GM18519 (cell line): ENCODE measurements around the gene TAF15.

Source experiments
- ATAC-seq: cut with Tn5 transposase; IDR thresholded peaks from one replicate; pipeline ENCODE4 v1.9.1; 2021; ENCODE audit warnings: mild to moderate bottlenecking, moderate library complexity; ENCODE audit not compliant: unreplicated experiment, low FRiP score

The TAF15 gene

DNA sequence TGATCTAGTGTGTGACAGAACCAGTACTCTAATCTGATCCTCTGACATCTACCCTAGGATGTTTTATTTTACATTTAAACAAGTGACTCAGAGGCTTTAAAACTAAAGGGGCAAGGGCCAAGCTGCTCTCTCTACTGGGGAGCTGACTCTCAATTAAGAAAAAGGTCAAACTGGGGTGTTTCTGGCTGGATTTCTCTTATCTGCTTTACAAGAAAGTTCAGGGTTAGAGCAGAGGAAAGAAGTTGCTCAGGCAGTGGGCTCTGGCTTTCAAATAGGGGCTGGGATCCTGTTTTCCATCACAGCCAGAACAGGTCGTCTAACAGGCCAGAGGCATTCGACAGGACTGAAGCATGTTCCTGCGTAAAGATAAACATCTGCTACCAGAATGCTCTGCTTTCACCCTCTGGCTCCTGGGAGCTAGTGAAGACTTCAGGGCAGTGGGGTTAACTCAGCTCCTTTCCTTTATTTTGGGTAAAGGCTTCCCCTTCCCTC, 22.3 kb upstream of the TAF15 start:
- ATAC-seq = no peak

DNA sequence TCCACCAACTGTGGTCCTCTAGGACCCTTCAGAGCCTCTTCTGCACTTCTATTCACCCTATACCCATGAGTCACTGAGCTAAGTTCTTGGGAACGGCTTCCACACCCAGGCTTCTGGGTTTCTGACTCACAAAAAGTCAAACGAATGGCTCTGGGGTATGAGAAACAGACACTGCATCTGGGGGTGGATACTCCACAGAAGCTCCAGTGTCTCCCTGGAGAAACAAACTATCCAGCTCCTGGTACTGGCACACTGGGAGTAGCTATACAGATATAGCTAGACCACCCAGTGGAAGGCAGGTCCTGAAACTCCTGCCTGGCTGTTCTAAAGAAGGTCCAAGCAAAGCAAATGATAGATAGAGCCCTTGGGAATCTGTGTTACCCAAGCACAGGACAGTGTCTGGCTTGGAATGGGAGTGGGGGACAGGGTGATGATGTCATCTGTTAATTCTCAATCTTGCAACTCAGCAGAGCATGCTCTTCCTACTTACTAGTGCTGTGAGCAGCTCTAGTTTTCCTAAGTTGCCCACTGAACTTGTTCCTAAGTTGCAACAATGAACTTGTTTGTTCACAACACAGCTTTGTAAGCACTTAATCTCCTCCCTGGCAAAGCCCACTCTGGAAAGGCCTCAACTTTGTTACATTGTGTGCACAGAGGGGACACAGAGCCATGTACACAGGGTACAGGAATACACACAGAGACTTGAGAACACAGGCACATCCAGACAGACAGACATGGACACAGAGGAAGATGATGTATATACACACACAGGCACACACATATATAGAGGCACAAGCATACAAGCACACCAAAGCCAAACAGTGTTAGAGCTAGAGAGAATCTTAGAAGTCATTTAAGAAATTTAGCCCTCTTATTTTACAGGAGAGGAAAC, 20.6 kb upstream of the TAF15 start:
- no peak for ATAC-seq

DNA sequence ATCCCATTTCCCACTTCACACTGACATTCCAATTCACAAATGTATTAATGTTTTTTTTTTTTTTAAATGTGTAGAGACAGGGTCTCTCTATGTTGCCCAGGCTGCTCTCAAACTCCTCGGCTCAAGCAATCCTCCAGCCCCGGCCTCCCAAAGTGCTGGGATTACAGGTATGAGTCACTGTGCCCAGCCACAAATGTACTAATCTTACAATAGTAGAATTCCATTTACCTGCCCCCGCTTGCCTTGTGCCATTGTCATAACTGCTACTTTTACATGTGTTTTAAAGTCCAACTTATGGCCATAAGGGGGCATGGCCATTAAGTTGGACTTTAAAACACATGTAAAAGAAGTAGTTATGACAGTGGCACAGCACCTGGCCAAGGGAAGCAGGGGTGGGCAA, 18.4 kb upstream of the TAF15 start:
- no peak for ATAC-seq

DNA sequence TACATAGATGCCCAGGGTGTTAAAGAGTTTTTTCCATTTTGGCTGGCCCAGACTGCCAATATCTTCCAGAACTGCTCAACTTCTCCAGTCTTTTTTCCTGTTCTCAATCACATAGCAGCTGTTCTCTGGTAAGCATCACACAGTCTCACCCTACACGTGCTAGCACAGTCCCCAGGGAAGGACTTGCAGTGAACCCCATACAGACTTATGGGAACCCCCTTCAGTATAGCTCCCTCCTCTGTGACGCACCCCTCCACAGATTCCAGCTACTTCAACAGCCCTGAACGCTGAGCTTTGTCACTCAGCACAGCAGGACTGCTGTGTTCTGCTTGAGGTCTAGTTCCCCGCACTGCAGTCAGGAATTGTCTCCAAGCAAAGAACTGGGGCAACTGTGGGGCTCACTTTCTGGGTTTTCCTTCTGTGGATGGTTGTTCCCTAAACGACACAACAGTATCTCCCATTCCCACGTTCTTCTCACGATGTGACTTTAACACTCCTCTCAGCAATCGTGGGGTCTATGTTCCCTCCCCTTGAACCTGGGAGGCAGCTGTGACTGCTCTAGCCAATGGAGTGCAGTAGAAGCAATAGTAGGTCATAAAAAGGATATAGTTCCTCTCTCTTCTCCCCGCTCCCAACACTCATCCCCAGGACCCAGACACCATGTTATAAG, 17.5 kb upstream of the TAF15 start:
- ATAC-seq = no peak

GRCh38 chr17:35793257-35793656, 16.0 kb upstream of the TAF15 start:
- no peak for ATAC-seq

GRCh38 chr17:35795007-35795870, 14.0 kb upstream of the TAF15 start, which contains the start of gene MMP28:
TSS of gene MMP28 (minus strand) at chr17:35795641. CDS start at chr17:35795377, 264 bp downstream.
- no peak for ATAC-seq

- ATAC-seq = no peak
Measured at GRCh38 chr17:35795871-35796265, 13.4 kb upstream of the TAF15 start.

DNA sequence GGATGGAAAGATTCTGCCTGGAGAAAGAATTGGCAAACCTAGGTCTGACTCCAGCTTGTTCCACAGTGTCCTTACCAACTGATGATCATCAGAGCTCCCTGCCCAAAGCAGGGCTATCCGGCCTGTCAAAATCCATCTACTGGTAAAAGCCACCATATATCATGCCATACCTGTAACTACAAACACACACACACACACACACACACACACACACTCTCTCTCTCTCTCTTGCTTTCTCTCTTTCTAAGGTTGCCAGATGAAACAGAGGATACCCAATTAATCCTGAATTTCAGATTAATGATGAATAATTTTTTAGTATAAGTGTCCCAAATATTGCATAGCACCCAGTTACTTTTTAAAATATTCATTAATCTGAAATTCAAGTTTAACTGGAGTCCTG, 12.3 kb upstream of the TAF15 start:
- no peak for ATAC-seq

- ATAC-seq = no peak
Measured at GRCh38 chr17:35797370-35797769, 11.9 kb upstream of the TAF15 start.

DNA sequence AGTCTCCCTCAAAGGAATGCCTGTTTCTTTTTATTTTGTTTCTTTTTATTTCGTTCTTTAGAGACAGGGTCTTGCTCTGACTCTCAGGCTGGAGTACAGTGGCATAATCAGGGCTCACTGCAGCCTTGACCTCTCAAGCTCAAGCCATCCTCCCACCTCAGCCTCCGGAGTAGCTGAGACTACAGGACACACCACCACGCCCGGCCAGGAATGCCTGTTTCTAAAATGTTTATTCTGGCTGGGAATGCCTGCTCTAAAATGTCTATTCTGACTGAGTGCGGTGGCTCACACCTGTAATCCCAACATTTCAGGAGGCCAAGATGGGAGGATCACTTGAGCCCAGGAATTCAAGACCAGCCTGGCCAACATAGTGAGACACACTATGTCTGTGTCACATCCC, 11.4 kb upstream of the TAF15 start:
- no peak for ATAC-seq

DNA sequence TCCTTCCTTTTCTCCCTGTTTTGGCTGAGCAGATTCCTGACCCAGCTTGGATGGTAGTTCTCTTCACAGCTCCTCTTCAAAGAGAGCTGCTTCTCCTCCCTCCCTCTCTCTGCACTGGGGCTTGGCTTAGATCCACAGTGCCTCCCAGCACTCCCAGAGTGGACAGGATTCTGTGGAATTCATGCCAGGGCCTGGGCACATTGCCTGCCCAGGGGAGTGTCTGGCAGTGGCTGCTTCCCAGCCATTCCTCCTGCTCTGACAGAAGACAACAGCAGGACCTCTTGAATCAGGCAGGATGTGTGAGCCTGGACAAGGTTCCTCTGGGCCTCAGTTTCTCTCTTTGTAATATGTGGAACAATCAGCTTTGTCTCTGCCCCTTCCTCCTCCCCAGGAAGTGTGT, 9.3 kb upstream of the TAF15 start:
- ATAC-seq = no peak

- no peak for ATAC-seq
Measured at GRCh38 chr17:35801583-35802224, 7.6 kb upstream of the TAF15 start.

GRCh38 chr17:35804658-35805192, 4.6 kb upstream of the TAF15 start:
- ATAC-seq = no peak

DNA sequence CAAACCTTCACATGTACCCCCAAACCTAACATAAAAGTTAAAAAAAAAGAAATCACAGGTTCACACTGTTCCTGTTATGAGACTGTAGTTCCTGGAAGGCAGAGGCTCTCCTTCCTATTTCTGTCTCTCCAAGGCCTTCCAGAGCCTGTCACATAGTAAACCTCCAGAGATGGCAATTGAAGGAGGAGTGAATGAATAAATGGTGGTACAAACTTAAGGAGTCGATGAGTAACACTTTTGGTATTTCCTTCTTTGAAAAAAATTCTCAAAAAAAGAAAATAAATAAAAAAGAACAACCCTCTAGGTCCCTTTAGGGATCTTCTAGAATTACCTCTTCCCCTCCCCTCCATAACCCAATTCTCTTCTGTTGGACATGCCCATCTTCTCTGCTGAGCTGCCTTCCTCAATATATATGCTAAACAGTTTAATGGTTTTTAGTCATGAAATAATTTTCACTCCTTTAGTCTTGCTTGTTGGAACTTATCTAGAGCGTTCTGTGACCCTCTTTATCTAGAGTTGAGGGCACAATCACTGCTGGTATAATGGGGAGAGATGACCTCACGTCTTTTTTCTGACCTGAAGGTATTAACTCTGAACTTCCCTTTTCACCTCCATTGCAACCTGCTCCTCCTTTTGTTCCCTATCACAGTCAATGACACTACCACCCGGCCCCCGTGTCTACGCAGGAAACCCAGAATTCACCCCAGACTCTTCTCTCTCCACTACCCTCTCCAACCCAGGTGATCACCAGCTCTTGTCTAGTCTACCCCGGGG, 1.7 kb upstream of the TAF15 start:
- ATAC-seq = no peak

DNA sequence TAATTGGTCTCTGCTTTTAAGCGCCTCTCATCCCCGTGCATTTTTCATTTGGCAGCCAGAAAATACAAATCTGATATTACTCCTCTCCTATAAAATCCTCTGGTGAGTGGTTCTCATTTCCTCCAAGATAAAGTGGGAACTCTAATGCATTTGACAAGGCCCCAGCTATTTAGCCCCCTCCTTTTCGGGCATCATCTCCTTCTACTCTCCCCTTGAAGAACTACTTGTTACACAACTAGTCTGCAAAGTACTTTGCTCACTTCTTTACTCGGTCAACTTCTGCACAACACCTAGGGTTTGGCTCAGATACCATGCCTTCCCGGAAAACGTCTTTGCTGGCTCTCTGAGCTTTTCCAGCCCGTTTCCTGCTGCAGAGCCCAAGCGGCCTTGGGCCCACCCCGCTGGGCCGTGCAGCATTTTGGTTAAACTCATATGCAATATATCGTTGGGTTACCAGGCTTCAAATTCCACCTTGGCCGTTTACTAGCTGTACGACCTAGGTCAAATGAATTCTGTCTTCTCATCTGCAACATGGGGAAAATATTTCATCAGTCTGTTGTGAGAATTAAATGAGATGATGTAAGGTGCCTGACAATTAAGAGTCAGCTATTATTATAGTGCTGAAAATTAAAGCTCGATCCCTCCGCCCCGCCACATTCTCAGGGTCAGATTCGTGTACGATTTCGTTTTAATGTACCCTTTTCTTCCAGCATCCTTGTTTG, 883 bp upstream of the TAF15 start:
- no peak for ATAC-seq

DNA sequence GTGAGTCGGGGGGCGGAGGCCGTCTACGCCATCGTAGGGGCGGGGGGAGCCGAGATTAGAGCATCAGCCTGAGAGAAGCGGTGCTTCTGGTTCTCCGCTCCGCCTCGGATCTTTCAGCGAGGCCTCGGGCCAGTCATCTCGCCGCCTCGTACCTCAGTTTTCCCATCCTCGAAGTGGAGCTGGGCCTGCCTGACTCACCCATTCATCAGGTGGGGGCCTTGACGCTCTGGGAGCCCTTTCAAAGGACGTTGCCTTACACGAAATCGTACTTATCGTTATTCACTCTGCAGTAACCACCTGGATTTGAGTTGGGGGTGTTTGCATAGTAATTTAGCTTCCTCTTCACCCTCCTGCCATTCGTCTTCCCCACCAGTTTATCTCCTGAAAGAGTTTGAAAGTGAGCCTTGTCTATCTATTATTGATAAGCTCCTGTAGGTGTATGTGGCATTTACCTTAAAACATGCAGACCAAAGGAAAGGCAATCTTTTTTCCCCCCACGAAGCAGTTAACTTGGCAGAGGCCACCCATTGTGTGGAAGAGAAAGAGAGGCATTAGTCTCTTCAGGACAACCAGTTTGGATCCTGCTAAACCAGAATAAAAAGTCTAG, 674 bp downstream of the TAF15 start:
- no peak for ATAC-seq

DNA sequence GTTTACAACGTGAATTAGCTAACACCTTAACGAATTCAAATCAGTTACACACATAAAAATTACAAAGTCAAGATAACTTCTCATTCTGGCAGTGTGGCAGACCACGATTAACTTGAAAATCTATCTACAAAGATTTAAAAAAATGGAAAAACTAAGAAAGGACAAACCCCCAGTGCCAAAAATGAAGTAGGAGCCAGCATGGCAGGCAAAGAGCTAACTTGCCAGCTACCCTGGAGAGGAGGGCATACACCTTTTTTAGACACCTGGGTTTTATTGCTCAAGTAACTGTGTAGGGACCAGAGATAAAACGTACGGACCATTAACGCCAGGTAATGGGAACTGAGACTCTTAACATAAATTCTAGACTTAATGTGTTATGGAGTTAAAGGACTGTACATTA, 2.5 kb downstream of the TAF15 start:
- ATAC-seq = no peak

DNA sequence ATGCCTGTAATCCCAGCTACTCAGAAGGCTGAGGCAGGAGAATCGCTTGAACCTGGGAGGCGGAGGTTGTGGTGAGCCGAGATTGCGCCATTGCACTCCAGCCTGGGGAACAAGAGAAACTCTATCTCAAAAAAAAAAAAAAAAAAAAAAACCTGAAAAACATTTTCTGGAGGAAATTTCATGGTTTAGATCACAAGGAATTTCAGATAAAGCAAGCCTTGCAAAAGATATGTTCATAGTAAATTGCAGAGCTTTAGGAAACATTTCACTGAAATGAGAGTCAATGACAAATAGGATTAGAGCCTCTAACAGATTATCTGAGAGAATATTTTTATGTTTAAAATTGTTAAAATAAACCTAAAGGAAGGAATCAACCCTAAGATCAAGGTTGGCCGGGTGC, 3.2 kb downstream of the TAF15 start:
- no peak for ATAC-seq
